Loucy (cell line): Measurements from ENCODE around the gene ASPDH.

Source experiments
- H2AFZ ChIP-seq: fragments of 200-600 bp; sonication (generic); 2 replicates; pipeline ENCODE4 v1.6.0; 2016; ENCODE audit warnings: antibody characterized with exemption, mild to moderate bottlenecking, low read length, moderate library complexity
- H3F3A ChIP-seq: fragments of 200-600 bp; 2 replicates; pipeline ENCODE4 v1.6.0; 2016; ENCODE audit warnings: antibody characterized with exemption, low read depth, mild to moderate bottlenecking
- H3K27me3 ChIP-seq: fragments of 200-600 bp; sonication (generic); 2 replicates; pipeline ENCODE4 v1.6.1; 2014; ENCODE audit warnings: low read length, mild to moderate bottlenecking; ENCODE audit not compliant: insufficient read depth, poor library complexity, severe bottlenecking
- H3K36me3 ChIP-seq: fragments of 200-600 bp; sonication (generic); 2 replicates; pipeline ENCODE4 v1.6.1; 2016; ENCODE audit warnings: low read length; ENCODE audit not compliant: insufficient read depth
- H3K4me1 ChIP-seq: fragments of 200-600 bp; sonication (generic); 2 replicates; pipeline ENCODE4 v1.5.1; 2014; ENCODE audit warnings: low read length, mild to moderate bottlenecking; ENCODE audit not compliant: insufficient read depth, poor library complexity, severe bottlenecking
- H3K4me2 ChIP-seq: fragments of 200-600 bp; sonication (generic); 2 replicates; pipeline ENCODE4 v1.6.0; 2014; ENCODE audit warnings: antibody characterized with exemption, low read length, low read depth, mild to moderate bottlenecking; ENCODE audit not compliant: poor library complexity, severe bottlenecking
- H3K4me3 ChIP-seq: fragments of 200-600 bp; sonication (generic); 2 replicates; pipeline ENCODE4 v1.5.1; 2014; ENCODE audit warnings: low read length, mild to moderate bottlenecking, mixed read lengths; ENCODE audit not compliant: poor library complexity, severe bottlenecking
- H3K79me2 ChIP-seq: fragments of 200-600 bp; sonication (generic); 2 replicates; pipeline ENCODE4 v1.6.1; 2014; ENCODE audit warnings: low read length; ENCODE audit not compliant: insufficient read depth
- H3K9ac ChIP-seq: fragments of 200-600 bp; sonication (generic); 2 replicates; pipeline ENCODE4 v1.6.0; 2014; ENCODE audit warnings: mild to moderate bottlenecking, low read depth, low read length, moderate library complexity; ENCODE audit not compliant: poor library complexity, severe bottlenecking
- H3K9me2 ChIP-seq: fragments of 200-600 bp; sonication (generic); replicated peaks from 2 replicates; pipeline ENCODE4 v1.6.1; 2016; ENCODE audit warnings: low read depth, low read length, mixed read lengths
- H3K9me3 ChIP-seq: fragments of 200-600 bp; sonication (generic); 2 replicates; pipeline ENCODE4 v1.6.1; 2014; ENCODE audit warnings: mild to moderate bottlenecking, antibody characterized with exemption, low read length, low read depth; ENCODE audit not compliant: insufficient read depth
- H4K20me1 ChIP-seq: fragments of 200-600 bp; sonication (generic); 2 replicates; pipeline ENCODE4 v1.6.0; 2014; ENCODE audit warnings: antibody characterized with exemption, low read length, mild to moderate bottlenecking; ENCODE audit not compliant: insufficient read depth, poor library complexity, severe bottlenecking
- EZH2phosphoT487 ChIP-seq: fragments of 200-600 bp; IDR thresholded peaks from 2 replicates; pipeline ENCODE4 v1.6.1; 2018; ENCODE audit warnings: antibody characterized with exemption, mild to moderate bottlenecking, moderate library complexity, borderline replicate concordance
- TF ChIP-seq, protein P1 (sequence below): fragments of 200-600 bp; sonication (generic); conservative IDR thresholded peaks from 2 replicates; pipeline ENCODE4 v1.5.1; 2014; ENCODE audit warnings: mild to moderate bottlenecking, antibody characterized with exemption, low read length

Gene ASPDH

DNA sequence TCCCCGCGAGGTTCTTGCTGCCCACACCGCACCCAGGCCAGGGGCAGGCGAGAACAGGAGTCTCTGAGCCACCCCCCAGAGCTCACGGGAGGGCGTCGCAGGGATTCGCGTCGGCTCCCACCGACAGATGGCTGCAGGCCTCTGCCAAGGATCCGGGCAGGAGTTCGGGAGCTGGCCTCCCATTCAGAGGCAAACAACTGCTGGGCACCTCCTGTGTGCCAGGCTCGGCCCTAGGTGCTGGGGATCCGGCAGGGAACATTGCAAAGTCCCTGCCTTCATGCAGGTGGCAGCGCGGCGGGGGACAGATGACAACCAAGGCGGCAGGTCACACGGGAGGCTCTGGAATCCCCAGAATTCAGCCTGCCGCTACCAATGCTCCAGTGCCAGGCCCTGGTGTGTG lies 29.2 kb upstream of the ASPDH start:
- no peaks in the 10 kb centered on the region for H3K9me2 ChIP-seq
- H3K9me3 ChIP-seq, result no peaks in the 10 kb centered on the region
- no peak overlapping the region for H3K4me3 ChIP-seq
- no peaks in the 10 kb centered on the region for H3K79me2 ChIP-seq
- no peaks in the 10 kb centered on the region for H3K36me3 ChIP-seq
- no peaks in the 10 kb centered on the region for H3K27me3 ChIP-seq
- no peaks in the 10 kb centered on the region for H3K4me1 ChIP-seq
- no peak overlapping the region for H3K4me2 ChIP-seq
- H2AFZ ChIP-seq, result no peak overlapping the region
- TF ChIP-seq, protein P1, sequence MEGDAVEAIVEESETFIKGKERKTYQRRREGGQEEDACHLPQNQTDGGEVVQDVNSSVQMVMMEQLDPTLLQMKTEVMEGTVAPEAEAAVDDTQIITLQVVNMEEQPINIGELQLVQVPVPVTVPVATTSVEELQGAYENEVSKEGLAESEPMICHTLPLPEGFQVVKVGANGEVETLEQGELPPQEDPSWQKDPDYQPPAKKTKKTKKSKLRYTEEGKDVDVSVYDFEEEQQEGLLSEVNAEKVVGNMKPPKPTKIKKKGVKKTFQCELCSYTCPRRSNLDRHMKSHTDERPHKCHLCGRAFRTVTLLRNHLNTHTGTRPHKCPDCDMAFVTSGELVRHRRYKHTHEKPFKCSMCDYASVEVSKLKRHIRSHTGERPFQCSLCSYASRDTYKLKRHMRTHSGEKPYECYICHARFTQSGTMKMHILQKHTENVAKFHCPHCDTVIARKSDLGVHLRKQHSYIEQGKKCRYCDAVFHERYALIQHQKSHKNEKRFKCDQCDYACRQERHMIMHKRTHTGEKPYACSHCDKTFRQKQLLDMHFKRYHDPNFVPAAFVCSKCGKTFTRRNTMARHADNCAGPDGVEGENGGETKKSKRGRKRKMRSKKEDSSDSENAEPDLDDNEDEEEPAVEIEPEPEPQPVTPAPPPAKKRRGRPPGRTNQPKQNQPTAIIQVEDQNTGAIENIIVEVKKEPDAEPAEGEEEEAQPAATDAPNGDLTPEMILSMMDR, result no peak
- TF ChIP-seq EZH2phosphoT487, result no peak
- no peaks in the 10 kb centered on the region for H3F3A ChIP-seq
- no peaks in the 10 kb centered on the region for H4K20me1 ChIP-seq
- no peak overlapping the region for H3K9ac ChIP-seq

DNA sequence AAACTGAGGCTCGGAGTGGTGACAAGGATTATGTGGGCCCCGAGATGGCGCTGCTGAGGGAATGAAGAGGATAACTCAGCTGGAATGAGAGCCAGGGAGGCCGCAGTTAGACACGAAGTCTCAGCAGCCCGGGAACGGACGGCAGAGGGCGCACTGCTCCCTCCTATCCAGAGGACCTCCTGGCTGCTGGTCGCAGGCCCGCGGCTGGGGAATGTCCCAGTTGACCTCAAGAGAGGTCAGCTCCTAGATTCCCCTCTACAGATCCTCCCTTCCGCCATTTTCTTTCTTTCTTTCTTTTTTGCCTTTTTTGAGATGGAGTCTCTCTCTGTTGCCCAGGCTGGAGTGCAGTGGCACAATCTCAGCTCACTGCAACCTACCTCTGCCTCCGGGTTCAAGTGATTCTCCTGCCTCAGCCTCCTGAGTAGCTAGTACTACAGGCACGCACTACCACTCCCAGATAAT lies 24.1 kb upstream of the ASPDH start:
- no peaks in the 10 kb centered on the region for H3K9me2 ChIP-seq
- no peaks in the 10 kb centered on the region for H3K36me3 ChIP-seq
- no peak overlapping the region for H3K9ac ChIP-seq
- no peak overlapping the region for H3K4me3 ChIP-seq
- H3K27me3 ChIP-seq, result no peaks in the 10 kb centered on the region
- H3K4me2 ChIP-seq, result no peak overlapping the region
- no peaks in the 10 kb centered on the region for H3K4me1 ChIP-seq
- H3K79me2 ChIP-seq, result no peaks in the 10 kb centered on the region
- no peak overlapping the region for H2AFZ ChIP-seq
- no peaks in the 10 kb centered on the region for H3K9me3 ChIP-seq
- H3F3A ChIP-seq, result no peaks in the 10 kb centered on the region
- TF ChIP-seq EZH2phosphoT487, result no peak
- TF ChIP-seq, protein P1, result peak; percentile 81
- no peaks in the 10 kb centered on the region for H4K20me1 ChIP-seq

DNA sequence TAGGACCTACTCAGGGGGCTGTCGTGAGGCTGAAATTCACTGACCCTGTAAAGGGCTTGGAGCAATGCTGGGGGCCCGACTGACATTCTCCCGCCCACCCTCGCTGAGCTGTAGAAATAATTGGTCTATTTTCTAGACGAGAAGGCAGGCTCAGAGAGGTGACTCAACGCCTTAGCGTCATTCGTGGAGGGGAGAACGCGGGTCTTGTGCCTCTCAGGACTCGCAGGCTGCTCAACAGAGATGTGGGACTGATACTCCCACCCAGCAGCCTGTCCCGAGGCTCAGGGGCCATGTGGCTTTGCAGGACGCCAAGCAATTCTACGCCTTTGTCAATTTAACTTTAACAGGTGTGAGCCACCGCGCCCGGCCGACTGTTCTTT lies 23.6 kb upstream of the ASPDH start:
- H3K4me1 ChIP-seq, result no peaks in the 10 kb centered on the region
- no peak overlapping the region for H3K9ac ChIP-seq
- no peak overlapping the region for H3K4me3 ChIP-seq
- H4K20me1 ChIP-seq, result no peaks in the 10 kb centered on the region
- no peak overlapping the region for H3K4me2 ChIP-seq
- H3K27me3 ChIP-seq, result no peaks in the 10 kb centered on the region
- TF ChIP-seq, protein P1, result no peak
- no peak for TF ChIP-seq EZH2phosphoT487
- H3K9me2 ChIP-seq, result no peaks in the 10 kb centered on the region
- H3K9me3 ChIP-seq, result peaks cover 4% of the 10 kb centered on the region; the same call in 1 of the 2 replicates
- no peaks in the 10 kb centered on the region for H3F3A ChIP-seq
- H2AFZ ChIP-seq, result no peak overlapping the region
- no peaks in the 10 kb centered on the region for H3K36me3 ChIP-seq
- H3K79me2 ChIP-seq, result no peaks in the 10 kb centered on the region
